OCI-LY7 (cell line): ENCODE measurements around the gene MBOAT2.

ENCODE experiments used
- EZH2phosphoT487 ChIP-seq: fragments of 200-600 bp; sonication (generic); IDR thresholded peaks from 2 replicates; pipeline ENCODE4 v1.6.1; 2018; ENCODE audit warnings: low read depth, borderline replicate concordance, mild to moderate bottlenecking, mixed run types, antibody characterized with exemption, low read length, moderate library complexity, mixed read lengths
- TF ChIP-seq, protein P1 (sequence below): fragments of 200-600 bp; sonication (generic); conservative IDR thresholded peaks from 2 replicates; pipeline ENCODE4 v1.5.1; 2014; ENCODE audit warnings: mild to moderate bottlenecking, antibody characterized with exemption, low read length, moderate library complexity, mixed read lengths

DNA sequence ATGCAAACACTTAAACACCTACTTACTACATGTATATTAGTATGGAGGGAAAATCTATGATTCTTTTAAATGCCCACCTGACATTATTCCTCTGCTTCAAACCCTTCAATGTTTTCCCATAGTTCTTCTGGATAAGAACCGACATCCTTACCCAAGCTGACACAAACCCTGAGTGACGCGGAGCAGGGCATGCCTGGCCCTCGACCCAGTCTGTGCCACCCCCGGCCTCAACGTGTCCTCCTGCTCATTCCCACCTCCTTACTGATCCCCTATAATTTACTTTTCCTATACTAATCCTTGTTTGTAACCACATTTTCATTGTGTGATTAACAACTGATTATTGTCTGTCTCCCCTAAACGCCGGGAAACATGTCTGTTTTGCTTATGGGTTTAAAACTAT is 183.5 kb downstream of the MBOAT2 start:
- TF ChIP-seq, protein P1, sequence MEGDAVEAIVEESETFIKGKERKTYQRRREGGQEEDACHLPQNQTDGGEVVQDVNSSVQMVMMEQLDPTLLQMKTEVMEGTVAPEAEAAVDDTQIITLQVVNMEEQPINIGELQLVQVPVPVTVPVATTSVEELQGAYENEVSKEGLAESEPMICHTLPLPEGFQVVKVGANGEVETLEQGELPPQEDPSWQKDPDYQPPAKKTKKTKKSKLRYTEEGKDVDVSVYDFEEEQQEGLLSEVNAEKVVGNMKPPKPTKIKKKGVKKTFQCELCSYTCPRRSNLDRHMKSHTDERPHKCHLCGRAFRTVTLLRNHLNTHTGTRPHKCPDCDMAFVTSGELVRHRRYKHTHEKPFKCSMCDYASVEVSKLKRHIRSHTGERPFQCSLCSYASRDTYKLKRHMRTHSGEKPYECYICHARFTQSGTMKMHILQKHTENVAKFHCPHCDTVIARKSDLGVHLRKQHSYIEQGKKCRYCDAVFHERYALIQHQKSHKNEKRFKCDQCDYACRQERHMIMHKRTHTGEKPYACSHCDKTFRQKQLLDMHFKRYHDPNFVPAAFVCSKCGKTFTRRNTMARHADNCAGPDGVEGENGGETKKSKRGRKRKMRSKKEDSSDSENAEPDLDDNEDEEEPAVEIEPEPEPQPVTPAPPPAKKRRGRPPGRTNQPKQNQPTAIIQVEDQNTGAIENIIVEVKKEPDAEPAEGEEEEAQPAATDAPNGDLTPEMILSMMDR, result no peak
- no peak for TF ChIP-seq EZH2phosphoT487
